Measurements from ENCODE around the gene SARS1. TPM values are rescaled to one million over a fixed set of nuclear protein-coding genes. Genes with fewer than 3 reads are reported as not detected.
A peak's percentile ranks its signal among the peaks of the same experiment; 100 is the strongest.

SARS1 gene
- total and polyA plus RNA-seq, 2 donors (not counting 1 experiment from before 2014, with no cell fraction given), result 59.1 to 115 TPM

DNA sequence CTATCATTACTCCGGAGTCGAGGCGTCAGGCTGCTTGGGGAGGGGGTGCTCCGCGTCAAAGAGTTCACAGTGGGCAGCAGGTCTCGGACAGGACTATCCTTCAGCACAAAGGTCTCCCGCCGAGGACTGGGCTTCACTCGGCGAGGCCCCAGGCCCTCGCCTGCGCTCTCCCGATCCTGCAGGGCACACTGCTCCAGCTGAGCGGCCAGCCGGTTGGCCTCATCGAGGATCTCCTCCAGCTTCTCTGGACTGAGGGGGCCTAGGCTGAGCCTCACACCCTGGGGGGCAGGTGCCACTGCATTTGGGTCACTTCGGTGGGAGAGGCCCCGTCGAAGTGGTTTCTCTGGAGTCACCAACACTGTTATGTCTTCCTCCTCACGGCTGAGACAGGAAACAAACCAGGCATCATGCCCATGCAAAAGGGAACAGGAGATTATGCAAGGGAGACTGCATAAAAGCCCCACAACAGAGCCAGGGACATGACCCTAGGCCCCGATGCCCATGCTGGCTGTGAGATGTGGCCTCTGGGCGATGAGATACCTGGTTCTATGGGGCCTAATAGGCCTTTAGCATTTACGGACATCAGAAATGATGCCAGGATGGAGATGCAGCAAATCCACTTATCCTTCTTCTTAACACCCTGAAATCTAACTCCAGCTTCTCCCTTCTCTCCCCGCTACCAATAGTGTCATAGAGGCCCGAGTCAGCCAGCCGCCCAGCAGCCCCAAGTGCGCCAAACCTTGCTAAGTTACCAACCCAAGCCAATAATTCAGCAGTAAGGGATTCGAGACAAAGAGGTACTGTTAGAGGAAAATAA is 68.2 kb downstream of the SARS1 start:
- Mint-ChIP-seq H3K27ac (no peak overlapping the region), H3K4me1 (peaks cover 16% of the 10 kb centered on the region), H3K27me3 (peaks cover 3% of the 10 kb centered on the region), H3K4me3 (peak overlapping the region; percentile 97), H3K9me3 (ENCODE audit: insufficient read depth) (no peaks in the 10 kb centered on the region)
- H3K4me2 ChIP-seq (replicated peaks; ENCODE audit: low read depth, low read length, poor library complexity, severe bottlenecking), result peak overlapping the region; percentile 92
- ChIA-PET CTCF (interaction anchor here (1.0 to 8.8 kb wide), 9 partner anchors 9 to 250 kb away, joined by 3 to 387 read pairs (median 3); partner anchors contain the start of gene SORT1), POLR2A (no interaction called here)
- no peaks in the 10 kb centered on the region for H3K79me2 ChIP-seq (ENCODE audit: control insufficient read depth, insufficient read depth, low read length)
- no peaks in the 10 kb centered on the region for H3K36me3 ChIP-seq (replicated peaks in 1 of 2; ENCODE audit: control extremely low read depth in 1 of 2, control insufficient read depth in 1 of 2, extremely low read depth in 1 of 2, insufficient read depth in 2 of 2, low read length in 1 of 2)
- TF ChIP-seq, protein P1, sequence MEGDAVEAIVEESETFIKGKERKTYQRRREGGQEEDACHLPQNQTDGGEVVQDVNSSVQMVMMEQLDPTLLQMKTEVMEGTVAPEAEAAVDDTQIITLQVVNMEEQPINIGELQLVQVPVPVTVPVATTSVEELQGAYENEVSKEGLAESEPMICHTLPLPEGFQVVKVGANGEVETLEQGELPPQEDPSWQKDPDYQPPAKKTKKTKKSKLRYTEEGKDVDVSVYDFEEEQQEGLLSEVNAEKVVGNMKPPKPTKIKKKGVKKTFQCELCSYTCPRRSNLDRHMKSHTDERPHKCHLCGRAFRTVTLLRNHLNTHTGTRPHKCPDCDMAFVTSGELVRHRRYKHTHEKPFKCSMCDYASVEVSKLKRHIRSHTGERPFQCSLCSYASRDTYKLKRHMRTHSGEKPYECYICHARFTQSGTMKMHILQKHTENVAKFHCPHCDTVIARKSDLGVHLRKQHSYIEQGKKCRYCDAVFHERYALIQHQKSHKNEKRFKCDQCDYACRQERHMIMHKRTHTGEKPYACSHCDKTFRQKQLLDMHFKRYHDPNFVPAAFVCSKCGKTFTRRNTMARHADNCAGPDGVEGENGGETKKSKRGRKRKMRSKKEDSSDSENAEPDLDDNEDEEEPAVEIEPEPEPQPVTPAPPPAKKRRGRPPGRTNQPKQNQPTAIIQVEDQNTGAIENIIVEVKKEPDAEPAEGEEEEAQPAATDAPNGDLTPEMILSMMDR (IDR thresholded peaks at IDR 0.05), result no peak
- no peak for TF ChIP-seq EZH2 (IDR thresholded peaks at IDR 0.05; ENCODE audit: borderline replicate concordance, insufficient read depth, low read depth, low read length, poor library complexity, severe bottlenecking)
- H4K20me1 ChIP-seq (ENCODE audit: control insufficient read depth, insufficient read depth, low read length, poor library complexity, severe bottlenecking), result no peaks in the 10 kb centered on the region
- peaks cover 12 to 24% of the 10 kb centered on the region in 2 donors for H3K4me1 ChIP-seq (ENCODE audit: control insufficient read depth in 2 of 2, insufficient read depth in 2 of 2, low read length in 2 of 2)
- intact Hi-C loops (cut with micrococcal nuclease), result no loop called here
- ATAC-seq (ENCODE audit: low read depth) (no peak), DNase-seq (no peak)
- WGBS (ENCODE audit: insufficient coverage), result 85% methylated on average over 23 of the region's 28 CpGs
- no peak overlapping the region for H3K9ac ChIP-seq (ENCODE audit: low read length)
- H3K27ac ChIP-seq (ENCODE audit: low read length in 2 of 2), result no peak overlapping the region
- no peaks in the 10 kb centered on the region for H3K27me3 ChIP-seq (replicated peaks in 1 of 4; ENCODE audit: control extremely low read depth in 1 of 4, control insufficient read depth in 3 of 4, insufficient read depth in 4 of 4, low read length in 3 of 4)
- no peak overlapping the region for H3K4me3 ChIP-seq (ENCODE audit: control extremely low read depth in 1 of 5, extremely low read depth in 1 of 5, insufficient read depth in 1 of 5, low read depth in 2 of 5, low read length in 4 of 5)
- peak overlapping the region; percentile 15 for H2AFZ ChIP-seq (ENCODE audit: insufficient read depth, low read depth, low read length, poor library complexity, severe bottlenecking)
- H3K9me3 ChIP-seq (ENCODE audit: control extremely low read depth in 1 of 3, control insufficient read depth in 2 of 3, insufficient read depth in 1 of 3, low read length in 2 of 3), result no peaks in the 10 kb centered on the region

DNA sequence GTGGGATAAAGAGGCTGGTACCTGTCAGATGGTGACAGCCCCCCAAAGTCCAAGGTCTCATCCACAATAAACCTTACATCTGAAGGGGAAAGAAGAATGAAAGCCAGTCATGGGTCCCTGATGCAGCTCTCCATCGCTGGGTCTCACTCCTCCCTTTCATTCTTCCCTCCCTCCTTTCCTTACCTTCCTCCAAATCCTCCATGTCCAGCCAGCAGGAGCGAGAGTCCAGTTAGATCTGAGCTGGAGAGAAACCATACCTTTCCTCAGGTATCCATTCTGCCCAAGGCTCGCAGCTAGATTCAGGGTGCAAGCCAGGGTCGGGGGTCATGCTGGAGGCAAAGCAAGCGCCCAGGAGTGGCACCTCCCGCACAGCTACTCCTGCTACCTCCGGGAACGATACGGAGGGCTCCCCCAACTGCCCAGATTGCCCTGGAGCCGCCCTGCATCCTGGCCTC is 68.8 kb downstream of the SARS1 start:
- DNase-seq, result no peak
- Histone ChIP-seq H3K36me3 (replicated peaks in 1 of 2; ENCODE audit: control extremely low read depth in 1 of 2, control insufficient read depth in 1 of 2, extremely low read depth in 1 of 2, insufficient read depth in 2 of 2, low read length in 1 of 2) (no peaks in the 10 kb centered on the region), H2AFZ (ENCODE audit: insufficient read depth, low read depth, low read length, poor library complexity, severe bottlenecking) (peak overlapping the region; percentile 88), H3K4me3 (ENCODE audit: control extremely low read depth in 1 of 5, extremely low read depth in 1 of 5, insufficient read depth in 1 of 5, low read depth in 2 of 5, low read length in 4 of 5) (peak overlapping the region; percentile 68 to 93 (median 80)), H4K20me1 (ENCODE audit: control insufficient read depth, insufficient read depth, low read length, poor library complexity, severe bottlenecking) (no peaks in the 10 kb centered on the region), H3K9ac (ENCODE audit: low read length) (peak overlapping the region; percentile 88), H3K4me2 (replicated peaks; ENCODE audit: low read depth, low read length, poor library complexity, severe bottlenecking) (peak overlapping the region; percentile 92), H3K9me3 (ENCODE audit: control extremely low read depth in 1 of 3, control insufficient read depth in 2 of 3, insufficient read depth in 1 of 3, low read length in 2 of 3) (no peaks in the 10 kb centered on the region), H3K27me3 (replicated peaks in 1 of 4; ENCODE audit: control extremely low read depth in 1 of 4, control insufficient read depth in 3 of 4, insufficient read depth in 4 of 4, low read length in 3 of 4) (no peaks in the 10 kb centered on the region), H3K4me1 (ENCODE audit: control insufficient read depth in 2 of 2, insufficient read depth in 2 of 2, low read length in 2 of 2) (peaks cover 12 to 19% of the 10 kb centered on the region in 2 donors), H3K79me2 (ENCODE audit: control insufficient read depth, insufficient read depth, low read length) (no peaks in the 10 kb centered on the region), H3K27ac (ENCODE audit: low read length in 2 of 2) (no peak overlapping the region)
- Mint-ChIP-seq H3K27ac (peak overlapping the region; percentile 88), H3K4me3 (peak overlapping the region; percentile 97), H3K27me3 (peaks cover 3% of the 10 kb centered on the region), H3K4me1 (peaks cover 16% of the 10 kb centered on the region), H3K9me3 (ENCODE audit: insufficient read depth) (no peaks in the 10 kb centered on the region)
- ChIA-PET CTCF (interaction anchor here (0.9 to 8.8 kb wide), 12 partner anchors 9 to 702 kb away, joined by 3 to 387 read pairs (median 4); partner anchors contain the start of genes AHCYL1 and SORT1), POLR2A (no interaction called here)
- intact Hi-C loops (cut with micrococcal nuclease), result no loop called here
- TF ChIP-seq EZH2 (IDR thresholded peaks at IDR 0.05; ENCODE audit: borderline replicate concordance, insufficient read depth, low read depth, low read length, poor library complexity, severe bottlenecking), result no peak
- TF ChIP-seq, protein P1 (IDR thresholded peaks at IDR 0.05), result no peak
- no peak for ATAC-seq (ENCODE audit: low read depth)
- WGBS (ENCODE audit: insufficient coverage), result 17% methylated on average over 9 of the region's 10 CpGs

Data from B cell (primary cell).